Gastroesophageal sphincter (tissue), 4 donors: Measurements from ENCODE around the gene CAPN10. TPM values are rescaled to one million over a fixed set of nuclear protein-coding genes. Genes with fewer than 3 reads are reported as not detected.

Experiments used
- ATAC-seq: fragments of 150-250 bp; one replicate; pipeline ENCODE4 v1.9.1; 2016; ENCODE audit warnings: mild to moderate bottlenecking, moderate library complexity
- H3K27ac ChIP-seq, 4 donors: fragments of 200-600 bp; sonication (generic) in 3 of 4; 1 replicate in 3 of 4; 2 replicates in 1 of 4; pipeline ENCODE4 v1.5.1; 2016 to 2019
- H3K27me3 ChIP-seq: fragments of 200-600 bp; sonication (generic); one replicate; pipeline ENCODE4 v1.5.1; 2019
- H3K36me3 ChIP-seq, 2 donors: fragments of 200-600 bp; sonication (generic); one replicate each; pipeline ENCODE4 v1.5.1; 2019; ENCODE audit warnings: control low read depth in 1 of 2
- H3K4me1 ChIP-seq, 3 donors: fragments of 200-600 bp; sonication (generic); 1 replicate in 2 of 3; 2 replicates in 1 of 3; pipeline ENCODE4 v1.5.1; 2016 to 2019; ENCODE audit warnings: control low read depth in 2 of 3
- H3K4me3 ChIP-seq, 2 donors: fragments of 200-600 bp; sonication (generic); one replicate each; pipeline ENCODE4 v1.5.1; 2019; ENCODE audit warnings: mild to moderate bottlenecking in 1 of 2, moderate library complexity in 1 of 2
- H3K9me3 ChIP-seq, 3 donors: fragments of 200-600 bp; sonication (generic); one replicate each; pipeline ENCODE4 v1.5.1; 2017 to 2019; ENCODE audit warnings: control low read depth in 2 of 3
- EP300 ChIP-seq: sonication (generic); formaldehyde crosslinking; IDR thresholded peaks from one replicate; pipeline ENCODE4 v1.6.1; 2017; ENCODE audit warnings: antibody characterized with exemption, mild to moderate bottlenecking
- POLR2A ChIP-seq, 2 donors: fragments of 450-650 bp; IDR thresholded peaks; one replicate each; pipeline ENCODE4 v1.6.1; 2017; ENCODE audit warnings: antibody characterized with exemption in 2 of 2, mild to moderate bottlenecking in 2 of 2, moderate library complexity in 1 of 2
- POLR2AphosphoS5 ChIP-seq: sonication (generic); formaldehyde crosslinking; IDR thresholded peaks from one replicate; pipeline ENCODE4 v1.6.1; 2017; ENCODE audit warnings: antibody characterized with exemption
- WGBS, 2 donors: methylation state at CpG; one replicate each; pipeline ENCODE4 v1.1.5; 2018; ENCODE audit warnings: low coverage in 1 of 2; 5-methylcytosine and 5-hydroxymethylcytosine counted together
- total RNA-seq, 4 donors: library from RNA; depleted of rRNA; stranded (reverse); fragments of >200 nt; gene quantifications; one replicate each; pipeline ENCODE4 v1.1.0, GENCODE V29; 2016
- TF ChIP-seq, protein P1 (sequence below), 4 experiments: fragments of 200-600 bp in 2 of 4; fragments of 450-650 bp in 2 of 4; sonication (generic) in 1 of 4; IDR thresholded peaks; one replicate each; pipeline ENCODE4 v1.5.1; 2017 to 2019; ENCODE audit warnings: antibody characterized with exemption in 4 of 4, mild to moderate bottlenecking in 2 of 4, moderate library complexity in 2 of 4

Gene CAPN10
- total RNA-seq, 4 donors from 2014 or later: 19.2 to 34.7 (median 23.2) TPM

DNA sequence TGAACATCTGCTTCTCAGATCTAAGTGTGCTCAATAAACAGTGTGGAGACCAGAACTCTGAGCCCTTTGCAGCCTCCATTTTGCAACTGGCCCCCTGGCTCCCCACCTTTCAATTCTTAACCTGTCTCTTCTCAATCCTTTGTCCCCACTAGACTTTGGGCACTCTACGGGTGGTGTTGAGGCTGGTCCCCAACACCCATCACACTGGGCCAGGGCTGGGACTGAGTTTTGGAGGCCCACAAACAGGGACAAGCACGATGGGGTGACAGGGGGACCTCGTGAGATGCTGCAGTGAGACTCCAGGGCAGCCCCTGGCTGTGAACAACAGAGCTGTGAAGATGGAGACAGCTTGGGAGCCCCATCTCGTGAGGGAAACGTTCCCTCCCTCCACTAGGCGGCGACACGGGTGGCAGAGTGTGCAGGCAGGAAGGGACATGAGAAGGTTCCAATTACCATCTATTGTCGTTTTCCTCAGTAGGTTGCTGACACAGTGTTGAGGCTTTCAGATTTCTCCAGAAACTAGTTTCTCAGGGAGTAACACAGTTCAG lies 29.9 kb upstream of the CAPN10 start:
- no peaks in the 10 kb centered on the region for H3K9me3 ChIP-seq
- 30% methylated on average over 7 of the region's 9 CpGs; no CpG with 5 or more reads in 1 of the 2 donors for WGBS, 2 donors
- TF ChIP-seq, protein P1, sequence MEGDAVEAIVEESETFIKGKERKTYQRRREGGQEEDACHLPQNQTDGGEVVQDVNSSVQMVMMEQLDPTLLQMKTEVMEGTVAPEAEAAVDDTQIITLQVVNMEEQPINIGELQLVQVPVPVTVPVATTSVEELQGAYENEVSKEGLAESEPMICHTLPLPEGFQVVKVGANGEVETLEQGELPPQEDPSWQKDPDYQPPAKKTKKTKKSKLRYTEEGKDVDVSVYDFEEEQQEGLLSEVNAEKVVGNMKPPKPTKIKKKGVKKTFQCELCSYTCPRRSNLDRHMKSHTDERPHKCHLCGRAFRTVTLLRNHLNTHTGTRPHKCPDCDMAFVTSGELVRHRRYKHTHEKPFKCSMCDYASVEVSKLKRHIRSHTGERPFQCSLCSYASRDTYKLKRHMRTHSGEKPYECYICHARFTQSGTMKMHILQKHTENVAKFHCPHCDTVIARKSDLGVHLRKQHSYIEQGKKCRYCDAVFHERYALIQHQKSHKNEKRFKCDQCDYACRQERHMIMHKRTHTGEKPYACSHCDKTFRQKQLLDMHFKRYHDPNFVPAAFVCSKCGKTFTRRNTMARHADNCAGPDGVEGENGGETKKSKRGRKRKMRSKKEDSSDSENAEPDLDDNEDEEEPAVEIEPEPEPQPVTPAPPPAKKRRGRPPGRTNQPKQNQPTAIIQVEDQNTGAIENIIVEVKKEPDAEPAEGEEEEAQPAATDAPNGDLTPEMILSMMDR (IDR thresholded peaks at IDR 0.05): peak in 1 of 4 experiments; percentile 33
- no peak for TF ChIP-seq EP300
- H3K4me3 ChIP-seq: no peak overlapping the region
- peaks cover 21% of the 10 kb centered on the region for H3K27me3 ChIP-seq
- peaks cover 0 to 28% of the 10 kb centered on the region in 2 donors for H3K36me3 ChIP-seq
- ATAC-seq: no peak
- H3K4me1 ChIP-seq: peaks cover 0 to 42% (median 25%) of the 10 kb centered on the region in 3 donors
- H3K27ac ChIP-seq: no peak overlapping the region

DNA sequence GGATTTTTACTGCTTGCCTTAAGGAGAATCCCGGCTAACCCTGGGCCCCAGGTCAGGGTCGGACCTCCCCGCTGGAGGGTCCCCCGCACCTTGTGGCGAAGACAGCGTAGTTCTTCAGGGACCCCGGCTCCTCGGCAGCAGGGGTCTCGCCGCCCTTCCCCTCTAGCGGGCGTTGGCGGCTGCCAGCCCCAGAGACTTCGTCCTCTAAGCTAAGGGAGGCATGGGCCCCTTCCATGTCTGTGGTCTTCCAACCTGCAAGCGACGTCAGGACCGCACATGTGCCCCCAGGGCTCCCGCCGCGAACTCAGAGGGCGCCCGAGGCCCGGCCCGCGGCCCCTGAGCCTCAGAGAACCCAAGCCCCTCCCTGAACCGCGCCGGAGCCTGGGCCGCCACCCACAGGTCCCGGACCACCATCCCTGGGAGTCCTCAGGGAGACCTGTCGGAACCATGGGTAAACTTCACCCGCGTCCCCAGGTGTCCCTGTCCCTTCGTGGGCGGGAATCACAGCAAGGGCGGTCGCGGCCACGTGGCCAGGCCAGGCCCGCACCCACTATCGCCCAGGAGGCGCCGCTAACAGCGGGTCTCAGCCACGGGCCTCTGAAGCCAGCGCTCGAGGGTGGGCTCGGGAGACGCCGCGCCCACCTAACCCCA lies 29.3 kb upstream of the CAPN10 start:
- Histone ChIP-seq H3K36me3 (peaks cover 0 to 24% of the 10 kb centered on the region in 2 donors), H3K27me3 (peaks cover 21% of the 10 kb centered on the region), H3K9me3 (no peaks in the 10 kb centered on the region), H3K4me1 (peaks cover 0 to 48% (median 28%) of the 10 kb centered on the region in 3 donors), H3K4me3 (peak overlapping the region; percentile 26 to 56), H3K27ac (no peak overlapping the region)
- WGBS, 2 donors: no CpG with 5 or more reads among the region's 51 CpGs
- TF ChIP-seq POLR2A (IDR thresholded peaks at IDR 0.05) (no peak), POLR2AphosphoS5 (no peak), EP300 (no peak)
- TF ChIP-seq, protein P1 (IDR thresholded peaks at IDR 0.05): no peak
- no peak for ATAC-seq

DNA sequence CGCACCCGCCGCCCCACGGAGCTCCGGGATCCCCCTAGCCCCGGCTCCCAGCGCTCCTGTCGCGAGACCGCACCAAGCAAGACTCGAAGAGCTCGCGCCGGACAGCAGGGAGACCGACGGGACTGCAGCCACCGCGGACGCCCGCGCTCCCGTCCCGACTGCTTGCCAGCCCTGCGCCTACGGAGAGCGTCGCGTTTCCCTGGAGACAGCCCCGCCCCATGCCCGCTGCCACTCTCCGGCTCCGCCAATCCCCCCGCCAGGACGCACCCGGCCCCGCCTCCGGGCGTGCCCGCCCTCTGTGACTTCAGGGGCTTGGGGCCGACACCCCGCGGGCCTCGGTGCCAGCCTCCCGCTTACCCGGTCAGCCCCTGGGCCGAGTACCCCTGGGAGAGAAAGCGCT lies 28.7 kb upstream of the CAPN10 start, which contains the start of gene ANKMY1:
Gene ANKMY1 (minus strand): TSS at position 181 of the 400 bp plus-strand sequence. CDS start 653 bp downstream, outside the sequence.
- no CpG with 5 or more reads among the region's 47 CpGs for WGBS, 2 donors
- peaks cover 0 to 20% of the 10 kb centered on the region in 2 donors for H3K36me3 ChIP-seq
- TF ChIP-seq POLR2A (IDR thresholded peaks at IDR 0.05): no peak
- peaks cover 21% of the 10 kb centered on the region for H3K27me3 ChIP-seq
- ATAC-seq: no peak
- H3K27ac ChIP-seq: no peak within 1 kb of the TSS
- H3K9me3 ChIP-seq: no peaks in the 10 kb centered on the region
- peak within 1 kb of the TSS; percentile 26 to 56 for H3K4me3 ChIP-seq
- H3K4me1 ChIP-seq: peaks cover 0 to 51% (median 28%) of the 10 kb centered on the region in 3 donors

DNA sequence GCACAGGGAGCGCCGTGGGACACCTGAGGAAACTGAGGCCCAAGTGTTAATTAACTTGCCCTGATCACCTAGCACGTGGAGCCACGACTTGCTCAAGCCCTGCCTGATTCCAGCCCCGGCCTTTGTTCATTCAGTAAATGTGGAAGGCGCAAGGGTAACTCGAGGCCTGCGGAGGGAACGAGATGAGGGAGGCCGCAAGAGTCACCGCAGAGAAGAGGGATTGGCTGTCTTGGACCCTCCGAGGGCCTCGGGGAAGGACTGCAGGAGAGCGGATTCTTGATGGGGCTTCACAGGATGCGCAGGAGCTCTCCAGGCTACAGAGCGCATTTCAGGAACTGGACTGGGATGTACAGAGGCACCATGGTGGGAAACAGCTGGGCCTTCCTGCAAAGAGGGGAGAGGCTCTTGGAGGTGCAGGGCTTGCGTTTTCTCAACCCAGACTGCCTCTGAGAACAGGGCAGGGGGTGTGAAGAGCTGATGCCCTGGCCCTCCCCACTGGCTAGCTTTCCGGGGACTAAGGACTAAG lies 28.2 kb upstream of the CAPN10 start:
- WGBS, 2 donors: 83% methylated on average over 11 of the region's 18 CpGs; no CpG with 5 or more reads in 1 of the 2 donors
- TF ChIP-seq POLR2AphosphoS5: no peak
- no peak for TF ChIP-seq EP300
- TF ChIP-seq, protein P1 (IDR thresholded peaks at IDR 0.05): no peak
- Histone ChIP-seq H3K36me3 (peaks cover 0 to 15% of the 10 kb centered on the region in 2 donors), H3K27me3 (peaks cover 21% of the 10 kb centered on the region), H3K27ac (no peak overlapping the region), H3K9me3 (no peaks in the 10 kb centered on the region), H3K4me3 (peak overlapping the region in 1 of 2 donors; percentile 56), H3K4me1 (peaks cover 0 to 51% (median 28%) of the 10 kb centered on the region in 3 donors)
- no peak for ATAC-seq

DNA sequence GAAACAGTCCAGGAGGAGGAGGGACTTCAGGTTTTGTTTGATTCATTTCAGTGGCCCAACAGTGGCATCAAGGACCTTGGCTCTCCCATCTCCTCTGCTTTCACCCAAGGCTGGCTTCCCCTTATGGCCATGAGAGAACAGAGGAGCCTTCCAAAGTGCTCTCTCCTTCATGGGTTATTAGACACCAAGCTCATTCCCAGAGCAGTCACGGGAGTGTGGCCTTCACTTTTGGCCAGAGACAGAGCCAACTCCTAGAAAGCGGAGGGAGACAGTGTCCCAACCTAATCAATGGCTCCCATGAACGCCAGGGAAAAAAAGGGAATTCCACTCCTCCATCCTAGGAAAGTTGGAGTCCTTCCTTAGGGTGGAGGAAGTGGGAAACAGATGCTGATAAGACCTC lies 27.2 kb upstream of the CAPN10 start:
- no CpG with 5 or more reads among the region's 3 CpGs for WGBS, 2 donors
- H3K4me1 ChIP-seq: peaks cover 0 to 53% (median 28%) of the 10 kb centered on the region in 3 donors
- no peak overlapping the region for H3K4me3 ChIP-seq
- no peak for TF ChIP-seq POLR2AphosphoS5
- TF ChIP-seq EP300: no peak
- no peak for TF ChIP-seq POLR2A (IDR thresholded peaks at IDR 0.05)
- TF ChIP-seq, protein P1 (IDR thresholded peaks at IDR 0.05): no peak
- H3K36me3 ChIP-seq: peaks cover 0 to 8% of the 10 kb centered on the region in 2 donors
- no peaks in the 10 kb centered on the region for H3K9me3 ChIP-seq
- H3K27me3 ChIP-seq: peaks cover 21% of the 10 kb centered on the region
- no peak for ATAC-seq
- no peak overlapping the region for H3K27ac ChIP-seq
